HG02678 (cell line): ENCODE results near the gene C13orf46.

Experiments
- ATAC-seq: cut with Tn5 transposase; IDR thresholded peaks from one replicate; pipeline ENCODE4 v1.9.1; 2021; ENCODE audit warnings: mild to moderate bottlenecking, moderate library complexity; ENCODE audit not compliant: unreplicated experiment

Gene C13orf46

DNA sequence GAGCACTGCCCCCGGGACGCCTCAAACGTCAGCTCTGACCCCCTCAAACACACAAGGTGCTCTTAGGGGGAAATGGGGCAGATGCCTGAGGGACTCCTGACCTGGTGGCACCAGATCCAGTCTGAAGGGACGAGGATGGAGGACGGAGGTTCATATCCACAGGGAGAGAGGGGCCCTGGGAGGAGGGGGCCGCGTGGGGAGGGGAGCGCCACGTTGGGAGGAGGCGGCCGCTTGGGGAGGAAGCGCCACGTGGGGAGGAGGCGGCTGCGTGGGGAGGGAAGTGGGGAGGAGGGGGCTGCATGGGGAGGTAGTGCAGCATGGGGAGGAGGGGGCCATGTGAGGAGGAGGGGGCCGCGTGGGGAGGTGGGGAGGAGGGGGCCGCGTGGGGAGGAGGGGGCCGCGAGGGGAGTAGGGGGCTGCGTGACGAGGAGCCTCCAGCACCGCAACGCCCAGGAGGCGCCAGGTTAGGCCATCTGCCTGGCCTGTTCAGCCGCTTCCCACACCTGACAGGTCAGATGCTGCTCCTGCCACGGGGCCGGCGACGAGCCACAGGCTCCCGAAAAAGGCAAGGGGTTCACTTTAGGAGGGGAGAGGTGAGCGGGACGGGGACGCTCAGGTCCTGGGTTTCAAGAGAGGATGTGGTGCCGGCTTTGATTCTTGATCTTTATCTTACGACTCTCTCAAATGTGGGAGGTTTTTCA lies 36.7 kb upstream of the C13orf46 start:
- ATAC-seq = no peak

DNA sequence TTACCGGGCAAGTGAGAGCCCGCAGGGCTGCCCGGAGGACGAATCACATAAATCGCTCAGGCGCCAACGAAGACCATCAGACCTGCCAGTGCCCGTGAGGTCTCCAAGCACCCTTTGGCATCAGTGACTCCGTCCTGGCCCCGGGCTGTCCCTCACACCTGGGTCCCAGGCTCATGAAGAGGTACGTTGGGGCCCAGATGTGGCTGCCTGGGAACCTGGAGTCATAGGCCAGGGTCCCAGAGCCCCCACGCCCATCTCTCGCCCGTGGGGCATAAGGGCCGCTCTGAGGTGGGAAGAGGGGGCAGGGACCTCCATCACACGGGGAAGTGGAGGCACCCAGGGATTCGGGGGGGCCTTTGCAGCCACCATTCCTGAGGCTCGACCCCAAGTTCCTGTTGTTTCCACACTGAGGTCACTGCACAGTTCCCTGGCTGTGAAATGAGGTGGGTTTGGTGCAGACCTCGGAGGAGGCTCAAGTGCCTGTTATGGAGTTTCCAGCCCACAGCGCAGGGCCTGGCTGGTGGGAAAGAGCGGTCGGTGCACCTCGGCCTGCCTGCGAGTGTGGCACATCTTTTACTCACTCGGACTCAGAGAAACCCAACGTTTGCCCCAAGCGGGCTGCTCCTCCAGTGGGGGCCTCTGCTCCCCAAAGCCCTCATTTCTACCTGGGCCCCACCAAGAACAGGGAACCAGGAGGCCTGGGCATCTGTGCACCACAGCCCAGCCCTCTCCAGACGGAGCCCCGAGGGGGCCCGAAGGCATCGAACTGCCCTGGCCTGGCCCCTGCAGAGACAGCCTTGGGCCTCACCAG lies 35.9 kb upstream of the C13orf46 start:
- ATAC-seq = no peak

DNA sequence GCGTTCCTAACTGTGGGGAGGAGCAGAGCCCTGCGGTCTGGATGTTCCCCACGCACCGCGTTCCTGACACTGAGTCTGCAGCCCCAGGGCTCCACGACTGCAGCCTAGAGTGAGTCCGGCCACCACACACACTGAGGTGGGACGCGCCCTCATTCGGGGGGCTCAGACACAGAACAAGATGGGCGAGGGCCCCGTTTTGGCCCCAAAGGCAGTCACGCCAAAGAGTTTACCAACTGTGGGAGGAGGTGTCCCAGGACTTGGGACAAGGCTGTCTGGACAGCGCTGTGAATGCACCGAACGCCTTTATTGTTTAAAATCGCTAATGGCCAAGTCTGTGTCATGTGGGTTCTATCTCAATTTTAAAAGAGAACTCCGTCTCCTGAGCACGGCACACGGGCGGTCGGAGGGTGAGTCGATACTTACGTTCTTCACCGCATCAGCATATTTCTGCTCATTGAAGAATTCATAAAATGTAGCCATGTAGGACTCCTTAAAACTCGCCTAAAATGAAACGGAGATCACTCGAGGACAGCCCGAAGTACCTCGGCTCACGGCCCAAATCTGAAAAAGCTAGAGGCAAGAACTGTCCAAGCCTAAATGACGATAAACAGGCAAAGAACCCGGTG lies 35.2 kb upstream of the C13orf46 start:
- no peak for ATAC-seq

DNA sequence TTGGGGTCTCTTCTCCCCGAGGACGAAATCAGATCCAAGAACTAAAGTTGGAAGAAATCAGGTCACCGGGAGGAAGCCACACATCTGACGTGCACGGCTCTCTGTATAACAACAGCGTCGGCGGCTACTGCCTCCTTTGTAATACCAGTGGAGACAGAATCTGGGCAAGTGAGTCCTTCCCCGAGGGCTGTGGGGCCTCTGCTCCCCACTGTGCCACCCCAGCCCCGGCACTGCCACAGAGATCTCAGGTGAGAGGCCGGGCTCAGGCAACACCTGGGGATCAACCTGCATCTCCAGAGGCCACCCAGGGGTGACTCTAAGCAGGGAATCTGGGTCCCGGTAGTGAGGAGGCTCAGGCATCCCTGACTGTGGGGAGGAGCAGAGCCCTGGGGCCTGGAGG lies 33.7 kb upstream of the C13orf46 start:
- ATAC-seq = no peak

DNA sequence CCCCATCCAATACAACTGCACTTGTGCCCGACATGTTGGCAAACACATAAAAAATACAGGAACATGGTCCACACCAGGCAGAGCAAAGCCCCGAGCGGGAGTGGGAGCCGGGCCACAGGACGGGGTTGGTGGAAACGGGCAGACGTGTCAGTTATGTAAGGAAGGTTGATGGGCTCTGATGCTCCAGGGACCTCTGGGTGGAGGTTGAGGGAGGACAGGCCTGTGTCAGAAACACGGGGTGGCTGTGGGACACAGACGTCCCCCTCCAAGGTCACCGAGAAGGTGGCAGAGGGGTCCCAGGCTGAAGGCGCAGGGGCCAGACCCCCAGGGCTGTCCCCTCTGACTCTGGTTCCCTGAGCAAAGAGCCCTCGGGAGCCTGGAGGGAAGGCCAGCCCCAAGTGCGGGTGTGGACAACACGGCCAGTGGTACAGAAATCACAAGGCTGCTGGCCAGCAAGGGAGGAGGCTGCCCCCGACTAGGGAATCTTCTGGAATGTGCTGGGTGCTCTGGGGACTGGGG lies 31.4 kb upstream of the C13orf46 start:
- no peak for ATAC-seq

DNA sequence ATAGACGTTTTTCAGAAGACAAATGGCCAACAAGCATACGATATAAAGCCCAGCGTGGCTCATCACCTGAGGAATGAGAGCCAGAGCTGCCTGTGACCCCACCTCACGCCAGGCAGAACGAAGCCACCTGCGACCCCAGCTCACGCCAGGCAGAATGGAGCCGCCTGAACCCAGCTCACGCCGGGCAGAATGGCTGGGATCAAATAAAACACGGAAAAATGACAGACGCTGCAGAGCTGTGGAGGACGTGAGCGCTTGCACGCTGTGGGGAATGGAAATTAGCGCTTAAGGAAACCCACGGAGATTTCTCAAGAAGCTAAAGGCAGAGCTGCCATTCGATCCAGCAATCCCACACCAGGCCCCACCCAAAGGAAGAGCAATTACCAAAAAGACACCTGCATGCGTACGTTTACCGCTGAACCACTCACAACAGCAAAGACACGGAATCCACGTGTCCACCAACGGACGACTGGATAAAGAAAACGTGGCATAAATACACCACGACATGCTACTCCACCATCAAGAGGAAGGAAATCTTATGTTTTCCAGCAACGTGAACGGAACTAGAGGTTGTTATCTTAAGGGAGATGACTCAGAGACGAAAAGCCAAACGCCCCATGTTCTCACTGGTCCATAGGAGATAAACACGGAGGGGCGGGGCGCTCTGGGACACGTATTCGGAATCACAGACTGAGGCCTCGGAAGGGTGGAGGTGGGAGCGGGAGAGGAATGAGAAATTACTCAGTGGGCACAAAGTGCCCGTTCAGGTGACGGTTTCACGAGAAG lies 30.7 kb upstream of the C13orf46 start:
- no peak for ATAC-seq

DNA sequence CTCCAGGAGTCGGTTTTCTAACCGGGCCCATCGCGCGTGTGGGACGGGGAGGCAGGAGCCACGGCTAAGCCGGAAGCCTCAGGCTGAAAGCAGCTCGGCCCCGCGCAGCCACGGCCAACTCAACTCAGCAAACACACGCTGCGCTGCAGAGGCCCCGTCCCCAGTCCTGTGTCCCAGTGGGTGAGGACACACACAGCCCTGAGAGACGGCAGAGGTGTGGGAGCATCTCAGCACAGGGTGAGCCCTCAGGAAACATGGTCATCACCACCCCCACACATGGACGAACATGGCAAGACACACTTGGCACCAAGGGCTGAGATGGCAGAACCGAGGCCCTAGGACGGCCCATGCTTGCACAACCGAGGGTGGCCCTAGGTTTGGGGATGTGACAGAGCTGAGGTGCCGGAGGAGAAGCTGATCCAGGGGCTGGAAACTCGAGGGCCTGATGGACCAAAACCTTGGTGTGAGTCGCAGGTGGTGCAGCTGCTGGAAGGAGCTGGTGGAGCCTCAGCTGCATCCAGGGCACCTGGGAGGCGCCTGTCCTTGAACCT lies 29.0 kb upstream of the C13orf46 start:
- no peak for ATAC-seq

DNA sequence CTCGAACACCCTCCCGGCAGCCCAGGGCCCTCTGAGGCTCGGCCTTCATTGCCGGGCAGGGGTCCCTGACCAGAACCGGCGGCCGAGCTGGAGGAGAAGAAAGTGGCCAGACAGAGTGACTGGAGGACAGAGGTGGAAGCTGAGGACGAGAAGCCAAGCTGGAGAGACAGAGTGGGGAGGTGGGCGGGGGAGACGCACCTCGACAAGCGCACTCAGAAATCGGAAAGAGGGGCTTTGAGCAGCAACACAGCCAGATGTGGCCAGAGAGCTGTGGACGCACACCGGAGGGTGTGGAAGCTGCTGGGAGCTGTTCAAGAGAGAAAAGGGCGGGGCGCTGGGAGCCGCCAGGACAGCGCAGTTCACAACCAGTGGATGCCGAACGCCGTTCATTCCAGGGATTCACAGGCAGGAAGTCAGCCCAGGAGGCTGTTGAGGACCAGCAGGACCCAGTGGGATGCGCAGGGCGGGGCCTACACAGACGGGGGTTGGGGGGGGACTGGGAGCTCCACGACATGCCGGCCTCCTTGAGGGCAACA lies 28.2 kb upstream of the C13orf46 start:
- ATAC-seq = no peak

DNA sequence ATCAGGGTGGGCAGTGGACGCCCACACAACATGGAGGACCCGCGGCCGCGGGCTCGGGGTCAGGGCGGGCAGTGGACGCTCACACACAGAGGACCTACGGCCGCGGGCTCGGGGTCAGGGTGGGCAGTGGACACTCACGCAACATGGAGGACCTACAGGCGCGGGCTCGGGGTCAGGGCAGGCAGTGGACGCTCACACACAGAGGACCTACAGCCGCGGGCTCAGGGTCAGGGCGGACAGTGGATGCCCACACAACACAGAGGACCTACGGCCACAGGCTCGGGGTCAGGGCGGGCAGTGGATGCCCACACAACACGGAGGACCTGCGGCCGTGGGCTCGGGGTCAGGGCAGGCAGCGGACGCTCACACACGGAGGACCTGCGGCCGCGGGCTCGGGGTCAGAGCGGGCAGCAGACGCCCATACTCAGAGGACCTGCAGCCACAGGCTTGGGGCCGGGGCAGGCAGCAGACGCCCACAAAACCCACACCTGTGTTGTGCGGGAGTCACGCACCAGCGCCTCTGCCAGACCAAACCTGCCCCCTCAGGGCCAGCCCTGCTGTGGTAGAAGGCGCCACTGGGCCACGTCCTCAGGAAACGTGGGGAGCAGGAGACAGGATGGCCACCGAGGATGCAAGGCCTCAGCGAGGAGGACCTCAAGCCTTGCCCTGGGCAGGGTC lies 27.6 kb upstream of the C13orf46 start:
- ATAC-seq = no peak

DNA sequence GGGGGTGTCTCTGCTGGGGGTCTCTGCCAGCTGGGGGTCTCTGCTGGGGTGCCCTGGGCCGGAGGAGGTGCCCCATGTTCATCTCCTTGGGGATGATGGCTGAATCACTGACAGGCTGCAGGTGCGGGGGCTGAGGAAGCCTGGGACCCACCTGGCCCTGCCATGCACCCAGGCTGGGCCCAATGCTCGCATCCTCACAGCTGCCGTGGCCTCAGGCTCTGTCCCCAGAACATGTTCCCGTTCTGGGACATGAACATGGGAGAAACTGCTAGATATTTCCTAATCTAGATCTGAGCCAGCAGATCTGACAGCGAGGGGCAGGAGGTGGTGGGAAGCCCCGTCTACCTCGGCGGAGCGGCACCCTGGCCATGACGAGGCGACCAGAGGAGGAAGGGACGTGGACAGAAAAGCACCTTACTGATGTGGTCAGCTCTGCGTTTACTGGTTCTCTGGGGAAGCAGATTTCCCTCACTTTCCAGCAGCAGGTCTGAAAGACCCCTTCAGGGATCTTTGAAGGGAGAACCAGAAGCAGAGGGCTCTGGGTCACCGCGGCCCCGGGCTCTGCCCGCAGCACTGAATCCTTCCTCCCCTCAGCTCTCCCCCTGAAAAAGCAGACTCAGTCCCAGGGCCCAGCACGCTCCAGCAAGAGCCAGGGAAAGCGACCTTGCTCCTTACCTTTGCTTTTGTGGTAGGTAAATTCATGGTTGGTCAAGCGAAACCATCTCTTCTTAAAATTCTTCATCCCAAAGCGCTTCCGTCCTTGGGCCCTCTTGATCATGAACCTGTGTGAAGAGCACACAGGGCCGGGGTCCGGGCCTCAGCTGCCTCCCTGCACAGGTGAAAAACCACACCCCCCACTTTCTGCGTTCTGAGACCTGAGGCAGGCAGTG lies 26.5 kb upstream of the C13orf46 start:
- no peak for ATAC-seq

DNA sequence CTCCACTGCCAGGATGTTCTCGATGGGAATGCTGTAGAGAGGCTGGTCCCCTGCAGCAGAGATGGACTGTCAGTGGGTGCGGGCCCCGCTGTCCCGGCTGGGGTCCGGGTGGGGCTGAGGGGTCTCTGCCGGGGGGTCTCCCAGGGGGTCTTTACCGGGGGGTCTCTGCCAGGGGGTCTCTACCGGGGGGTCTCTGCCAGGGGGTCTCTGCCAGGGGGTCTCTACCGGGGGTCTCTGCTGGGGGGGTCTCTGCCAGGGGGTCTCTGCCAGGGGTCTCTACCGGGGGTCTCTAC lies 25.7 kb upstream of the C13orf46 start:
- ATAC-seq = no peak

DNA sequence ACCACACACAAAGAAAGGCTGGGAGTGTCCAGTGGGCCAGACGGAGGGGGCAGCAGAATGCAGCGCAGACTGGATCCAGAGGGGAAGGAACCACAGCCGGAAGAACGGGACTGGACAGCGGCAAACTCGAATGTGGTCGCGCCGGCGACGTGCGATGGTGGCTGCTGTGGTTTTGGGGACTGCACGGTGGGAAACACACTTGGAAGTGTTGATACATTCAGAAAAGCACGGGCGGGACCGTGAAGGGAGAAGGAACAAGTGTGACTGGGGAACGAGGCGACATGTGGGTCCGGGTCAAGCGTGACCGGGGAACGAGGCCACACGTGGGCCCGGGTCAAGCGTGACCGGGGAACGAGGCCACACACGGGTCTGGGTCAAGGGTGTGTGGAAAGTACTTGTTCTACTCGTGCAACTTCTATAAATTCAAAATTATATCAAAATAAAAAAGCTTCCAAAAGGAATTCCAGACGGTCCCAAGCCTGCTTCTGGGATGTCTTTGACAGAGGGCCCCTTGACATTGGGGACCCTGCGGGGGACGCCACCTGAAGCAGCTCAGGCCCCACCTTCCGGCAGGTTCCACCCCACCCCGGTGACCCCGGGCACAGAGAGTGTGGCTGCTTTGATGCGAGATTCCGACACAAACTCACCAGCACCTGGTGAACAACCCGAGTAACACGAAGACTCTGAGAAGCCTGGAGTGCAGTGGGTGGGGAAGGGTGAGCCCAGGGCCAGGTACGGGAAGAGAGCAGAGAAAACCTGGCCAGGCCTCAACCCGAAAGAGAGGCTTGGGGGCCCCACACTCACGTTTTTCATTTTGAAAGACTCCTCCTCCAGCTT lies 25.1 kb upstream of the C13orf46 start:
- ATAC-seq = no peak

DNA sequence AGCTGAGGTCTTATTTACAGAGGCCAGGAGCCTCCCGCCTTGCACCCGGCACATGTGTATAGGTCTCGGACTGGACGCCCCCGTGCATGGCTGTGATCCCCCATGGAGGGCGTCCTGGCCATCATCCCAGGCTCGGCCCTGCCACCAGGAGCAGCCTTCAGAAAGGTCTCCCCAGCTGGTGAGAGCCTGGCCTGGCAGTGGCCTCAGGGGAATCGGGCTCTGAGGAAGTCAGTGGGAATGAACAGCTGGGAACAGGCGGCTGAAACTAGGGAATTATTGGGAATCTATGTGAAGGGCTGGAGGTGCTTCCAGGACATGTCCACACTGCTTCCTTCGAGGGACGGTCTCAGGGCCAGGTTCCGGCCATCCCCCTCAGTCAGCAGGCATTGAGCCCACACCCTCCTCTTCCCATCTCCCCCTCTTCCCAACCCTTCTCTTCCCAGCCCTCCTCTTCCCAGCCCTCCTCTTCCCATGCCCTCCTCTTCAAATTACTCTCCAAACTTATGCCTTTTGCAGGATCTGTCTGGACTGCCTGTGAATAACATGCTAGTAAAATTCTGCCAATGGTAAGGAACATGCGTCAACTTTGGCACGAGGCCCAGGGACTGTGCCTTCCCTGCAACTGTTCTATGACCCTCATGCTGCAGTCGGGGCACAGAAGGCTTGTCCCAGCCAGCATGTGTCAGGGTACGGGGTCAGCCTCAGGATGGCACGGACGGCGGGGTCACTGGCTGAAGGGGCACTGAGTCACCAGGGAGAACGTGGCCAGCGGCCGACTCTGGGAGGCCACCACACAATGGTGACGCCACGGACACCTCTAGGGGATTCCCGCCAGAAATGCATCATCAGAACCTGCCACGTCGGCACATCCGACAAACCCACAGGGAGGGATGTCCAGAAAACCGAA lies 24.2 kb upstream of the C13orf46 start:
- ATAC-seq = no peak

DNA sequence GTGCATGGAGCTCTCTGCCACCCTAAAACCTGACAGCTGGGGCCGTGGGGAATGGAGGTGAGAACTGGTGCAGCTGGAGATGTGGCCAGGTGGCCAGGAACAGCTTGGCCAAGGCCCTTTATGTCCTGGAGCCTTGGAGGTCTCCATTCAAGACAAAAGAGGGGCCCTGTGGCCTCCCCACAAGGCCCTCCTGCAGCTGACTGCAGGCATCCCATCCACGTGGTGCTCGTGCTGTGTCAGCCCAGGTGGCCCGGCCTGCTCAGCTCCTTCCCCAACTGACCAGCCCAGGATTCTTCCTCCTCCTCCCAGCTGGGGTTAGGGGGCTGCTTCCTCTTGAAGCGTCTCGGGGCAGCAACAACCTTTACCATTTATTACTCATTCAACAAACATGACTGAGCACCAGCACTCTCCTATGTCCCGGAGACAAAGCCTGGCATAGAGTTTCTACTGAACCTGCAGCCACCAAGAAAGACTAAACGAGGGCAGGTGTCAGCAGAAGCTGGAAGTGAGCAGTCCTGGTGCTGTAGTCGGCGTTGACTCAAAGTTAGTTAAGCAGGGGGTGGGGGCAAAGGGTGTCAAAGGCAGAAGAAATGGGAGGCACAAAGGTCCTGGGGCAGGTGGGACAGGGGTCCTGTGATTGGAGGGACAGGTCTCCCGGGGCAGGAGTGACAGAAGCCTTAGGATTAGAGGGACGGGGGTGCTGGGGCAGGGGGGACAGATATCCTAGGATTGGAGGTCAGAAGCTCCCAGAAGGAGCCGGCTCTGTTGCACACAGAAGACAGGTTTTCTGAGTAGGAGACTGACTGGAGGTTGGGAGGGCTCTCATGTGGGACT lies 23.3 kb upstream of the C13orf46 start:
- ATAC-seq = no peak

DNA sequence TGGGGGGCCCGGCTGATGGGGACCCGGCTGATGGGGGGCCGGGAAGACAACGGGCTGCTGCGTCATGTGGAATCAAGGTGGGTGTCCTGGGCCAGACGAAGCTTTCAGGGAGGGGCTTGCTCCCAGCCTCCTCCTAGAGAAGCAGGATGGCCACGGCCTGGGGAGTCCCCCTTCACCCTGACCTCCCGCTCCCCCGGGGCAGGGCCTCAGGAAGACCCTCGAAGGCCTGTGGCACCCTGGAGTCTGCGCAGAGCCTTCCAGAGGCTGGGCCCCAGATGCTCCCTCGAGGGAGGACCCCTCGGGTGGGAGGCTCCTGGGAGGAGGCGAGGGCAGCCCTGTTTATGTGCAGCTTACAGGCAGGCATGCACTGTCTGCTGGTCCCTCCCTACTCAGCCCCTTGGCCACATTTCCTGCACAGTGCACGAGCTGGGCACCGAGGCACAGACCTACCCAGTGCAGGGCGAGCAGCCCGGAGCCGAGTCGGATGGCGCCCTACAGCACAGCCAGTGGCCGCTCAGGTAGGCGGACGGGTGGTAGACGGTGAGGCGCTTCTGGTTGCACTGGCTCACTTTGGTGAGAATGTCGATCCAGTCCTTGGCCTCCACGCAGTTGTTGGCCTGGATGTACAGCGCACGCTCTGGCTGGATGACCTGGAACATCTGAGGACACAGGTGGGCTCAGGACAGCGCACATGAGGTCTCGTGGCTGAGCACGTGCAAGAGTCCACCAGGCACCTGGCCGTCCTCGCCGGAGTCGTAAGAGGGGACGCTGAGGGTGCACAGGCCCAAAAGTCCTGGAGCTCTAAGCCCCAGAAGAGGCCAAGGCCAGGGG lies 22.4 kb upstream of the C13orf46 start:
- no peak for ATAC-seq
